GM19467 (cell line): Measurements from ENCODE around the gene USP36.

Source experiments
- ATAC-seq: cut with Tn5 transposase; IDR thresholded peaks from one replicate; pipeline ENCODE4 v1.9.1; 2021; ENCODE audit warnings: mild to moderate bottlenecking, moderate library complexity; ENCODE audit not compliant: unreplicated experiment

Gene USP36

DNA sequence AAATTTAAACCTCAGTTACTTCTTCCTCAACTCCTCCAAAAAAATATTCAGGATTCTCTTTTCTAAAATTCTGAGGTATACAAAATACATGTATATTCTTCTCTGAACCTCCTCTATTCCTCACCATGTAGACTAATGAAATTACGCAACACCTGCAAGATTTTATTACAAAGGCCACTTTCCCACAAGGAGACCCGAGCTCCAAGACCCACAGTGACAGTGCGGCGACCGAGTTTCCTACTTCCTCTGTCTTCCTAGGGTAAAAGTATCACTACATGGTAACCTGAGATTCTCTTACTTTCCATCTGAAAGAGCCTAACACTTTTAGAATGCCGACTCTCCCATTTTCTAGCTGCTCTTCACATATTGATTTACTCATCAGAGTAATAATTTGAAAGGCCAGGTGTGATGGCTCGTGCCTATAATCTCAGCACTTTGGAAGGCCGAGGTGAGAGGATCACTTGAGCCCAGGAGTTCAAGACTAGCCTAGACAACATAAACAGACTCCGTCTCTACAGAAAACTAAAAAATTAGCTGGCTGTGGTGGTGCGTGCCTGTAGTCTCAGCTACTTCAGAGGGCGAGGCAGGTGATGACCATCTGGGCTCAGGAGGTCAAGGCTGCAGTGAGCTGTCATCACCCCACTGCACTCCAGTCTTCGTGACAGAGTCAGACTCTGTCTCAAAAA, 94.2 kb downstream of the USP36 start:
- ATAC-seq, result no peak
